ENCODE results near the gene STRN. TPM values are rescaled to one million over a fixed set of nuclear protein-coding genes. Genes with fewer than 3 reads are reported as not detected.
A peak's percentile ranks its signal among the peaks of the same experiment; 100 is the strongest.

Gene STRN
- total and polyA plus RNA-seq, 9 donors: 12.2 to 25.4 (median 20.3) TPM

GRCh38 chr2:36964496-36965058 is 1.8 kb downstream of the STRN start:
- WGBS (ENCODE audit: insufficient coverage): 95% methylated on average over 3 of the region's 5 CpGs
- Histone ChIP-seq H3K27me3 (ENCODE audit: control insufficient read depth, insufficient read depth, low read length) (no peaks in the 10 kb centered on the region), H3K4me3 (ENCODE audit: low read length) (no peak overlapping the region), H3K4me1 (ENCODE audit: control insufficient read depth, insufficient read depth, low read length) (peaks cover 10% of the 10 kb centered on the region), H3K9me3 (replicated peaks; ENCODE audit: control insufficient read depth, low read depth, low read length) (no peaks in the 10 kb centered on the region), H3K27ac (ENCODE audit: low read length) (peak overlapping the region; percentile 56), H3K36me3 (ENCODE audit: control insufficient read depth, insufficient read depth, low read length) (no peaks in the 10 kb centered on the region)
- DNase-seq: peak; percentile 24

- Histone ChIP-seq H3K4me1 (ENCODE audit: control insufficient read depth, insufficient read depth, low read length) (peaks cover 10% of the 10 kb centered on the region), H3K9me3 (replicated peaks; ENCODE audit: control insufficient read depth, low read depth, low read length) (no peaks in the 10 kb centered on the region), H3K36me3 (ENCODE audit: control insufficient read depth, insufficient read depth, low read length) (no peaks in the 10 kb centered on the region), H3K4me3 (ENCODE audit: low read length) (no peak overlapping the region), H3K27ac (ENCODE audit: low read length) (no peak overlapping the region), H3K27me3 (ENCODE audit: control insufficient read depth, insufficient read depth, low read length) (no peaks in the 10 kb centered on the region)
- DNase-seq: no peak
- WGBS (ENCODE audit: insufficient coverage): no CpG with 5 or more reads among the region's 4 CpGs
Observed at GRCh38 chr2:36963734-36964133, 2.6 kb downstream of the STRN start.

DNA sequence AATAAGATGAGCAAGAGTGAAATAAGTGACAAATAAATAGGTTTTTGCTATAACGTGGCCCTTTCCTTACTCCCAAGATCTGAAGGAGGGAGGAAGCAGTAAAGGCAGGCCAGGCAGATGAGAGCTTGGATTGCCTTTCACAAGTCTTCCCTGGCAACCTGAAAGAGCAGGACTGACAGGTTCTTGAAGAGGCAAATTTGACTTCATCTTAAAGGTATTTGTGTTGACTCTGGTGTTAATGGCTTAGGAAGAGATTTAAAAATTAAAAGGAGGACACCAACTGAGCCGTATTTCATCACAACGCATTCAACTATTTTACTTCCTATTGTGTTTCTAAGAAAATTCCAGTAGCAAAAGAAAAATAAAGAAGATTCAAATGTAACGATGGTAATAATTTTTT is 3.2 kb downstream of the STRN start:
- Histone ChIP-seq H3K27me3 (ENCODE audit: control insufficient read depth, insufficient read depth, low read length) (no peaks in the 10 kb centered on the region), H3K36me3 (ENCODE audit: control insufficient read depth, insufficient read depth, low read length) (no peaks in the 10 kb centered on the region), H3K9me3 (replicated peaks; ENCODE audit: control insufficient read depth, low read depth, low read length) (no peaks in the 10 kb centered on the region), H3K4me1 (ENCODE audit: control insufficient read depth, insufficient read depth, low read length) (peaks cover 7% of the 10 kb centered on the region), H3K27ac (ENCODE audit: low read length) (no peak overlapping the region), H3K4me3 (ENCODE audit: low read length) (no peak overlapping the region)
- WGBS (ENCODE audit: insufficient coverage): no CpG with 5 or more reads among the region's 4 CpGs
- DNase-seq: no peak

DNA sequence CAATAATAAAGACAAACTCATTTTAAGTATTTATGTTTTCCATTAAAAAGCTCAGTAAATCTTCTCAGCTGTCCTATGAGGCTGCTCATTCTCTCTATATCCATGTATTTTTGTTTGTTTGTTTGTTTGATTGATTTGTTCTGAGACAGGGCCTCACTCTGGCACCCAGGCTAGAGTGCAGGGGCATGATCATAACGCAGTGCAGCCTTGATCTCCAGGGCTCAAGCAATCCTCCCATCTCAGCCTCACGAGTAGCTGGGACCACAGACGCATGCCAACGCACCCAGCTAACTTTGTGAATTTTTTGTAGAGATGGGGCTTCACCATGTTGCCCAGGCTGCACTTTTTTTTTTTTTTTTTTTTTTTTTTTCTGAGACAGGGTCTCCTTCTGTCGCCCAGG is 5.6 kb downstream of the STRN start:
- H3K27ac ChIP-seq (ENCODE audit: low read length): no peak overlapping the region
- no peaks in the 10 kb centered on the region for H3K9me3 ChIP-seq (replicated peaks; ENCODE audit: control insufficient read depth, low read depth, low read length)
- H3K4me1 ChIP-seq (ENCODE audit: control insufficient read depth, insufficient read depth, low read length): peaks cover 5% of the 10 kb centered on the region
- no peaks in the 10 kb centered on the region for H3K27me3 ChIP-seq (ENCODE audit: control insufficient read depth, insufficient read depth, low read length)
- 100% methylated on average over 1 of the region's 5 CpGs for WGBS (ENCODE audit: insufficient coverage)
- no peak for DNase-seq
- H3K4me3 ChIP-seq (ENCODE audit: low read length): no peak overlapping the region
- no peaks in the 10 kb centered on the region for H3K36me3 ChIP-seq (ENCODE audit: control insufficient read depth, insufficient read depth, low read length)

DNA sequence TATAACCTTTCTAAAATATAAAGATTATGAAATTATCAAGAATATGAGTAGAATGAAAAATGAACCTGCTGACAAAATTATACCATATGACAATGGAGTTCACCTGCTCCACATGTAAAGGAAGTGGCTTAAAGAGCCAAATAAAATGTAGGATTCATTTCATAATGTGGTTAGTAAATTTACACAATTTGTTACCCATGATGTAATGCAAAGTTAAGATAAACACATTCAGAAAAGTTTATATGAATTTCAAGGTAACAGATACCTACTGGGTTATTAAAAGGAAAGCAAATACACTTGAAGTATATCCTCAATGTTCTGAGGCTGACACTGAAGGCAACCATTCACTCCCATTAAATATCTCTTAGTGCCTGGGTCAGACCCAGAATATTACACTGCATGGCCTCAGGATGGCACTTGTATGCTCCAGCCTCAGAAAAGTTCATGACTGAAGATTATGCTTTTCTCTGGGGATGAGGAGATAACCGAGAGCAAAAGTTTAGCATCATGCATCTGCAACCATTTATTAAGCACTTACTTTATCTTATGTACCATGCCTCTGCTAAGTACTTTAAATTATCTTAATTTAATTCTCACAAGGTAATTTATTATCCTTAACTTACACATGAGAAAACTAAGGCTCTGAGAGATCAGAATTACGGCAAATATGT is 6.2 kb downstream of the STRN start:
- Histone ChIP-seq H3K4me1 (ENCODE audit: control insufficient read depth, insufficient read depth, low read length) (peaks cover 5% of the 10 kb centered on the region), H3K9me3 (replicated peaks; ENCODE audit: control insufficient read depth, low read depth, low read length) (no peaks in the 10 kb centered on the region), H3K36me3 (ENCODE audit: control insufficient read depth, insufficient read depth, low read length) (no peaks in the 10 kb centered on the region), H3K27me3 (ENCODE audit: control insufficient read depth, insufficient read depth, low read length) (no peaks in the 10 kb centered on the region), H3K27ac (ENCODE audit: low read length) (no peak overlapping the region), H3K4me3 (ENCODE audit: low read length) (no peak overlapping the region)
- DNase-seq: no peak
- WGBS (ENCODE audit: insufficient coverage): no CpG with 5 or more reads among the region's 2 CpGs

DNA sequence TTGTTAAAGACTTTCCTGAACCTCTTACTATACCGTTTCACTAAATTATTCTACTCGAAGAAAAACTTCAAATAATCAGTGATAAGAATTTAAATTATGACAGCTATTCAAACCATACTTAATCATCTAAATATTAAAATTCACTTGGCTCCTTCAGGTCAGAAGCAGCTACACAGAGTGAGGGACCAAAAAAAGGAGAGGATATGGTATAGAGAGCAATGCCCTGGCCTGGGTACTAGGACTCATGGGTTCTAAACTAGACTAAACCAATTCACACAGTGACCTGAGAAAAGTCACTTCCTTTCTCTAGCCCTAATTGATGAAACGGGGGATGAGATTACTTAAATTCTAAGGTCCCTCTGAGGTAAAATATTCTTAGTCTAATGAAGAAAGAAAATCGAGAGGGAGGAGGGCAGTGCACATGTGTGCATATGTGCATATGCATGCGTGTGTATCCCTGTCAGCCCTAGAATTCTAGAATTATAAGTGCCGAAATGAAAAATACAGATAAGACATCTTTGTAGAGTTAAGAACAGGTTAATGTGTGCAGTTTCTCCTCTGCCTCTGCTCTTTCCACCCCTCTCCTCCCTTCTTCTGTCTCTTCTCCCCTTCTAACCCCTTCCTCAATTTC is 11.2 kb downstream of the STRN start:
- WGBS (ENCODE audit: insufficient coverage): 83% methylated on average over 1 of the region's 6 CpGs
- no peak overlapping the region for H3K4me3 ChIP-seq (ENCODE audit: low read length)
- no peak for DNase-seq
- no peaks in the 10 kb centered on the region for H3K9me3 ChIP-seq (replicated peaks; ENCODE audit: control insufficient read depth, low read depth, low read length)
- no peaks in the 10 kb centered on the region for H3K4me1 ChIP-seq (ENCODE audit: control insufficient read depth, insufficient read depth, low read length)
- H3K36me3 ChIP-seq (ENCODE audit: control insufficient read depth, insufficient read depth, low read length): no peaks in the 10 kb centered on the region
- no peaks in the 10 kb centered on the region for H3K27me3 ChIP-seq (ENCODE audit: control insufficient read depth, insufficient read depth, low read length)
- no peak overlapping the region for H3K27ac ChIP-seq (ENCODE audit: low read length)

DNA sequence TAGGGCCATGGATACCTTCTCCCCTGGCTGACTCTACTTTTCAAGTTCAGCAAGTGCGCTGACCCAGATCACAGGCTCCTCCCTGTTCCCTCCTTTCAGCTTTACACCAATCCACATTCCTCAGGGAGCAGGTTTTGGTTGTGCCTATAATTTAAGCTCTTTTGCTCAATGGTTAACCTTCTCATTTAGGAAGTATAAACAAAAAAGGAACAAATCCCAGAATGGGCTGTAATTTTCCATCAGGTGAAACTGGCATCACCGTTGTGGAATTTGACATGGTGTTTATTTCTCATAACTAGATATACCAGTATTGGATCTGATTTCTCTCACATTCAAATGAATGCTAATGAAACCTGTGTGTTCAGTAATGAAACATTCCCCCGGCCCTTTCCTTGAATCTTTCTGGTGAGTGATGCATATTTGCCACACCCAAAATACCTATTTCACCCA is 13.6 kb downstream of the STRN start:
- WGBS (ENCODE audit: insufficient coverage): no CpG with 5 or more reads among the region's 3 CpGs
- Histone ChIP-seq H3K27me3 (ENCODE audit: control insufficient read depth, insufficient read depth, low read length) (no peaks in the 10 kb centered on the region), H3K36me3 (ENCODE audit: control insufficient read depth, insufficient read depth, low read length) (no peaks in the 10 kb centered on the region), H3K4me3 (ENCODE audit: low read length) (no peak overlapping the region), H3K27ac (ENCODE audit: low read length) (no peak overlapping the region), H3K4me1 (ENCODE audit: control insufficient read depth, insufficient read depth, low read length) (no peaks in the 10 kb centered on the region), H3K9me3 (replicated peaks; ENCODE audit: control insufficient read depth, low read depth, low read length) (no peaks in the 10 kb centered on the region)
- DNase-seq: no peak

GRCh38 chr2:36951574-36951973 is 14.8 kb downstream of the STRN start:
- Histone ChIP-seq H3K36me3 (ENCODE audit: control insufficient read depth, insufficient read depth, low read length) (no peaks in the 10 kb centered on the region), H3K4me1 (ENCODE audit: control insufficient read depth, insufficient read depth, low read length) (no peaks in the 10 kb centered on the region), H3K4me3 (ENCODE audit: low read length) (no peak overlapping the region), H3K9me3 (replicated peaks; ENCODE audit: control insufficient read depth, low read depth, low read length) (no peaks in the 10 kb centered on the region), H3K27me3 (ENCODE audit: control insufficient read depth, insufficient read depth, low read length) (no peaks in the 10 kb centered on the region), H3K27ac (ENCODE audit: low read length) (no peak overlapping the region)
- 83% methylated on average over 4 of the region's 7 CpGs for WGBS (ENCODE audit: insufficient coverage)
- no peak for DNase-seq

DNA sequence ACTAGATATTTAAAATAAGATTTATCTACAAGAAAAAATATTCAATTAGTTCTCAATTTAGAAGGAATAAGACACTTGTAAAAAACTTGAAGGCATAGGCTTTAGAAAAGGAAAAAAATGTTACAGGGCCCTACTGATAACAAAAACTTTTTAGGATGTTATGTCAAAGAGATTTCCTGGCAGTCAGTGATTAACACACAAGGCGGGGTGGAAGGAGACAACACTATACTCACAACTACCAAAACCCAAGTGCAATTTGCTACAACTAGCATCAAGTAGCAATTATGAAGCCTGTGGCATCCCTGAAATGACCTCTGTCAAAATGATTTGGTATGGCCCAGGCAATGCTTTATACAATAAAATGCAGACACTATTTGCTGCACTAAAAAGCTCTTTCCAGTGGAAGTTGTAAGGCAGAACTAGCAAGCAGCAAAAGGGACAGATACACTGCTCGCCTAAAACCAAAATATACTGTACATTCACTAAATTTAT is 15.3 kb downstream of the STRN start:
- Histone ChIP-seq H3K36me3 (ENCODE audit: control insufficient read depth, insufficient read depth, low read length) (no peaks in the 10 kb centered on the region), H3K27ac (ENCODE audit: low read length) (no peak overlapping the region), H3K27me3 (ENCODE audit: control insufficient read depth, insufficient read depth, low read length) (no peaks in the 10 kb centered on the region), H3K4me3 (ENCODE audit: low read length) (no peak overlapping the region), H3K9me3 (replicated peaks; ENCODE audit: control insufficient read depth, low read depth, low read length) (no peaks in the 10 kb centered on the region), H3K4me1 (ENCODE audit: control insufficient read depth, insufficient read depth, low read length) (no peaks in the 10 kb centered on the region)
- WGBS (ENCODE audit: insufficient coverage): no CpG with 5 or more reads among the region's 2 CpGs
- DNase-seq: no peak

GRCh38 chr2:36949845-36950244 is 16.5 kb downstream of the STRN start:
- no peaks in the 10 kb centered on the region for H3K9me3 ChIP-seq (replicated peaks; ENCODE audit: control insufficient read depth, low read depth, low read length)
- no peaks in the 10 kb centered on the region for H3K27me3 ChIP-seq (ENCODE audit: control insufficient read depth, insufficient read depth, low read length)
- no peak overlapping the region for H3K4me3 ChIP-seq (ENCODE audit: low read length)
- DNase-seq: no peak
- WGBS (ENCODE audit: insufficient coverage): 67% methylated on average over 1 of the region's 1 CpG
- H3K27ac ChIP-seq (ENCODE audit: low read length): no peak overlapping the region
- no peaks in the 10 kb centered on the region for H3K4me1 ChIP-seq (ENCODE audit: control insufficient read depth, insufficient read depth, low read length)
- no peaks in the 10 kb centered on the region for H3K36me3 ChIP-seq (ENCODE audit: control insufficient read depth, insufficient read depth, low read length)
